Measurements from ENCODE around the gene DAGLB.

DNA sequence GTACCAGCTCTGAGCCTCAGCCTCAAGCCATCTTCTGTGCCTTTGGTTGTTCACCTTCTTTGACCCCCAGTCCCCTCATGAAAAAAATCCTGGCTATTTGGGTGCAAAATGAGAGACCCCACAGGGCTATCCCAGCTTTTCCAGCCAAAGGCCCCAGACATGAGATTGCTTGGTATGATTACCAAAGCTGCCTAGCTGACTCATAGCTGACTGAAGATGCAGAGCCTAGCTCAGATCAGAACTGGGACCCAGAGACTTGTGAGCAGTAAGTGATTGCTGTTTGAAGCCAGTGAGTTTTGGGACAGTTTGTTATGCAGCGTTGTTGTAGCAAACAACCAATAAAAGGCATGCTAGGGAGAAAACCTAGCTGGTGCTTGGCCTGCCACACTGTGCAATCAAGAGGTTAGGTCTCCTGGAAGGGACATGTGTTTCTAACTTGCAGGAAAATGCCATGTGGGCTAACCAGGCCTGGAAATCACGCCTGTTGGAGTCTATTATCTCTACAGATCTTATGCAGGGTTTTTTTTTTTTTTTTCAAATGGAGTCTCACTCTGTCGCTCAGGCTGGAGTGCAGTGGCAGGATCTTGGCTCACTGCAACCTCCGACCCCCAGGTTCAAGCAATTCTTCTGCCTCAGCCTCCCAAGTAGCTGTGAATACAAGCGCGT lies 48.0 kb upstream of the DAGLB start:
- TF ChIP-seq GATA2 (IDR thresholded peaks at IDR 0.05; ENCODE audit: low read depth, low read length) = peak; percentile 97
- no peak for TF ChIP-seq GATA3 (IDR thresholded peaks at IDR 0.05; ENCODE audit: low read depth, low read length)
